ENCODE data around the gene CEBPB.
A peak's percentile ranks its signal among the peaks of the same experiment; 100 is the strongest.

CEBPB gene

GRCh38 chr20:50224531-50225255 is 34.1 kb downstream of the CEBPB start:
- DNase-seq, result peak in 4 of 58 donors; percentile 1 to 24 (median 16)

GRCh38 chr20:50226093-50226974 is 35.7 kb downstream of the CEBPB start:
- no peak for DNase-seq

DNA sequence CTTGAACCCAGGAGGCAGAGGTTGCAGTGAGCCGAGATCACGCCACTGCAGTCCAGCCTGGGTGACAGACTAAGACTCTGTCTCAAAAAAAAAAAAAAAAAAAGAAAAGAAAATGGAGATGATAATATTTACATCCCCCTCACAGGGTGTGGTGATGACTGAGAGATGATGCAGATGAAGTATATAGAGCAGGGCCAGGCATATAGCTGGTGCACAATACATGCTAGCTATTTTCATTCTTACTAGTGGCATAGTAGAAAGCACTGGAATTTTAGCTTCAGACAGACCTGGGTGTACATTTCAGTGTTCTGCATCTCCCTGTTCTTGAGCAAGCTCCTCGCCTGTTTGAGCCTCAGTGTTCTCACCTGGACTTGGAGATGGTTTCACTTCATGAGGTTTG is 36.9 kb downstream of the CEBPB start:
- no peak for DNase-seq

GRCh38 chr20:50229156-50229607 is 38.6 kb downstream of the CEBPB start:
- DNase-seq, result no peak

DNA sequence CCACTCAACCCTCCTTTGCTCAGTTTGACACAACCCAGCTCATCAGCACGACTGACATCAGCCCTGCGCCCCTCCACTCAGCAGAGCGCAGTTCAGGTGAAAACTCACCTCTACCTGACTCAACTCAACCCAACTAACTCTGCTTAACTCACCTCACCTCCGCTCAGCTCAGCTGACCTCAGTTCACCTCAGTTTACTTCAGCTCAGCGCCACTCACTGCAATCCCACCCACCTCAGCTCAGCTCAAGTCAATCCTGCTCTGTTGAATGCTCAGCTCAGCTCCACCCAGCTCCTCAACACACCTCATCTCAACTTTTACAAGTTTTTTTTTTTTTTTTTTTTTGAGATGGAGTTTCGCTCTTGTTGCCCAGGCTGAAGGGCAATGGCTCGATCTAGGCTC is 39.6 kb downstream of the CEBPB start:
- no peak for DNase-seq

GRCh38 chr20:50230871-50231560 is 40.4 kb downstream of the CEBPB start:
- no peak for DNase-seq

- no peak for DNase-seq
Measured at GRCh38 chr20:50231854-50232253, 41.2 kb downstream of the CEBPB start.

- no peak for DNase-seq
Measured at GRCh38 chr20:50232651-50233324, 42.2 kb downstream of the CEBPB start.

GRCh38 chr20:50233325-50234212 is 42.9 kb downstream of the CEBPB start:
- no peak for DNase-seq

GRCh38 chr20:50234288-50234687 is 43.7 kb downstream of the CEBPB start:
- DNase-seq, result no peak

GRCh38 chr20:50237349-50237748 is 46.7 kb downstream of the CEBPB start:
- no peak for DNase-seq

DNA sequence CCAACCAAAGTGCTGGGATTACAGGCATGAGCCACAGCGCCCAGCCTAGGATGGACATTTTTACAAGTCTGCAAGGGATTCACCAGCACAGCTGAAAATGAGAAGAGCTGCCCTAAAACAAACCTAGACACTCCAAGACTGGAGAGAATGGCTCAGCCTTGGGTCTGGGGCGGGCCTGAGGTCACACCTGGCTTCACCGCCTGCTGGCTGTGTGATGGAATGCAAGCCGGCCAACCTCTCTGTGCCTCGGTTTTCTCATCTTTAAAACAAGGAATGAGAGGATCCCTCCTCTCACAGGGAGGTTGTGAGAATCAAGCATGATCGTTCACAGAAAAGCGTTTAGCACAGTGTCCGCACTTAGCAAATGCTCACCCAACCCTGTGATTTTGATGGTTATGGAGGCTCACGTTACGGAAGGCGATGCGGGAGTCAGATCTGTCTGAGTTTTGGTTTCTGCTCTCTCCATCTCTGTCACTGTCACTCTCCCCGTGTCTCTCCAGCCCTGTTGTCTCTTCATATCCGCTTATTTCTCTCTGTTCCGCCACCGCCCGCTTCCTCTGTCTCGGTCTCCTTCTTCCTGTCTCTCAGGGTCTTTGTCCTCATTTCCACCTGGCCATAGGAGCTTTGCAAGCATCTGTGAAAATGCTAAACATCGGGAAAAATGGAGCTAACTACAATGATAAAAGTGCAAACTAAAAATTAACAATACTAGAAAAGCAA is 47.6 kb downstream of the CEBPB start:
- DNase-seq, result no peak

DNA sequence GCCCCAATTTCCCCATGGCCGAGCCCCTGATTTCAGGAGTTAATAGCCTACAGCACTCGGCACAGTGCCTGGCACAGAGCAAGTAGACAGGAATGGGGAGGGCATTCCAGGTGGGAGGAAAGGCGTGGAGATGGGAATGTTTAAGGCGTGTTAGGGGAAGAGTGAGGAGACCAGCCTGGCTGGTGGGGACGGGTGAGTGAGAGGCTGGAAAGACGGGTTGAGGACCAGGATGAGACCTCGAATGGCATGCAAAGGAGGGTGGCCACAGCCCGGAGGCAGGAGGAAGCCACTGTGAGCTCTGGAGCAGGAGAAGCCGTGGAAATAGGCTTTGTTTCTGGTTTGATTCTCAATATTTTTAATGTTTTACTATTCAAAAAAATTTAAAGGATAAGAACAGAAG is 49.5 kb downstream of the CEBPB start:
- no peak for DNase-seq

DNA sequence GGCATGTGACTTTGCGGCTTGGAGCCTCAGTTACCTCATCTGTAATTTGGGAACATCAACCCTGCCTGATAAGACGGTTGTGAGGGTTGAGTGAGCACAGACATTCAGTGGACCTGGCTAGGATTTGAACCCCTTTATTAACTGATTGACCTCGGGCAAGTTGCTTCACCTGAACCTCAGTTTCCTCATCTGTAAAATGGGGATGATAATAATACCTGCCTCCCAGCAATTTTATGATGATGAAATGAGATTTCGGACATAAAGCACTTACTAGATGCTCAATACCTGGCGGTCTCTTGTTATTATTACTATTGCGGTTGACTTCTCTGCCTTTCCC is 51.5 kb downstream of the CEBPB start:
- no peak for DNase-seq

All from anterior cingulate cortex (tissue), 58 donors.